Activated CD4-positive, alpha-beta T cell treated with anti-CD3 and anti-CD28 coated beads, Interleukin-2, amount 50 U/mL, for 1 hour (primary cell): Measurements from ENCODE around the gene TSHZ2.
A peak's percentile ranks its signal among the peaks of the same experiment; 100 is the strongest.

ENCODE experiments used
- DNase-seq: peaks from one replicate; pipeline ENCODE4 v3.0.0-alpha.2; 2020

The TSHZ2 gene

DNA sequence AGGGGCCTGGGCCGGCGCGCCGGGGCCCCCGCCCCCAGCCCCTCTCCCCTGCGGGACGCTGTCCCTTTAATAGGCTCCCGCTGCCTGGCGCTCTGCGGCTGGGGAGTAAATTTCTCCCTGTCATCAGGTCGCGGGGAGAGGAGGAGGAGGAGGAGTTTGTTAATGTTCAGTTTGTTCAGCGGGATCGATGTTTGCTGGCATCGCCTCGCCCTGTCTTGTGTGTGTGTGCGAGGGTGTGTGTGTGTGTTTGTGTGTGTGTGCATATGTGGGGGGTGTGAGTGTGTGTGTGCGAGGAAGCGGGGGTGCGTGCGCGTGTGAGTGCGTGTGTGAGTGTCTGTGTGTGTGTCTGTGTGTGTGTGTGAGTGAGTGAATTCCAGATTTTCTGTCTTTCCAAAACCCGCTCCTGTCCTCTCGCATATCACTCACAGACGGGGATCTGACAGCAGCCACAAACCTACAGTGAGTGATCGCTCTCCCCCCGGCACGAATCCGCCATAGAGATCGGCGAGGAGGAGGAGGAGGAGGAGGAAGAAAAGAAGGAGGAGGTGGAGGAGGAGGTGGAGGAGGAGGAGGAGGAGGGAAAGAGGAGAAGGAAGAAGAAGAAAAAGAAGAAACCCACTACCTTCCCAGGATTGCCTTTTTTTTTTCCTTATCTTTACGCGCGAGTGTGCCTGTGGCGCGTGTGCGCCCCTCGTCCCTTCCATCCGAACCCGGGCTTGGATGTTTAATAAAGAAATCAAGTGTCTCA lies at the start of gene TSHZ2:
Gene TSHZ2, plus strand, starts transcription at position 169 of the 748 bp plus-strand sequence. CDS start 936 bp downstream, outside the sequence.
- DNase-seq = peak; percentile 59

DNA sequence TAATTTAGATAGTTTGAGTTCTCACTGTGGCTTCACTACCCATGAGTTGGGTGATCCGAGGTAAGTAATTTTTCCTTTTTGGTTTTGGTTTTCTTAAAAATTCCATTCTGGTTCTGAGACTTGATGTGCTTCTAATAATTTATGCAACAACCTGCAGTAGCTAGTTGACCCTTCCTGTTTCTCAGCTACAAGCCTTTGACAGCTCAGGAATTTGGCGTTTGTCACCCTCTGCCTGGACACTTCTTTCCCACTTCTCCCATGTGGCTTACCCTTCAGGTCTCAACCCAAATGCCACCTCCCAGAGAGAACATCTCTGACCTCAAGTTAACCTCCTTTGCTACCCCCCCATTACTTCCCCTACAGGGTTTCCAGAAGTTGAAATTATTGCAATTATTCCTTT lies 49.7 kb upstream of the TSHZ2 start:
- DNase-seq = no peak

DNA sequence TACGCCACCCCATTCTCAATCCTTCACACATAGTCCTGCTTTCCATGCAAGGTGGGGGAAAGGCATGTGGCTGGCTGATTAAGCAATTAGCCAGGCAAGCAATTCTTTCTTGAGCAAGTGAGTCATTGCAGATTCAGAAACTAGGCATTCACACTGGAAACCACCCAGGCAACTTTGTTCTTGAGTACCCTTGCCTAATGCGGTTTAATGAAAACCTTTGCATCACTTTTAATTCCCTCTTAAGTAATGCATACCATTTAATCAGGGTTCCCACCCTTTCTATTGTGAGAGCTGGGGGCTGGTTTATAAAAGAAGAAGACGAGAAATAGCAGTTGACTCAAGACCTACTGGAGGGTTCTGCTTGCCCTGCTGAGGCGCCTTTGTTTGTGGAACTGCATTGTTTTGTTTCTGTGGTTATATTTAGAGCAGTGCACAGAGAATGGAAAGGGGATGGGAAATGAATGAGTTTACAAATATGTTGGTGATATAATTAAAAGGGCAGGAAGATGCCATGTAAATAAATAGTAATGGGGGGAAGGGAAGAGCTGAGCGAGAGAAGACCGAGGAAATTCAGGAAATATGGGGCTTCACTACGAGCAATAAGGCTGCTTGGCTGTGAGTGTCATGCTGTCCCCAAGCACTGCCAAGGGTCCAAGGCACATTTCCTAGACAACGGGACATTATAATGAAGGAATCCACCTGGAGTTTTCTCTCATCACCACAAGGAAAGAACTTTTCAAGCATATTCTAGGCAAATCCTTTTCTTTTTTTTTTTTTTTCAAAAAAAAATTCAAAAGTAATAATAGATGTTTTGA lies 48.8 kb upstream of the TSHZ2 start:
- no peak for DNase-seq

DNA sequence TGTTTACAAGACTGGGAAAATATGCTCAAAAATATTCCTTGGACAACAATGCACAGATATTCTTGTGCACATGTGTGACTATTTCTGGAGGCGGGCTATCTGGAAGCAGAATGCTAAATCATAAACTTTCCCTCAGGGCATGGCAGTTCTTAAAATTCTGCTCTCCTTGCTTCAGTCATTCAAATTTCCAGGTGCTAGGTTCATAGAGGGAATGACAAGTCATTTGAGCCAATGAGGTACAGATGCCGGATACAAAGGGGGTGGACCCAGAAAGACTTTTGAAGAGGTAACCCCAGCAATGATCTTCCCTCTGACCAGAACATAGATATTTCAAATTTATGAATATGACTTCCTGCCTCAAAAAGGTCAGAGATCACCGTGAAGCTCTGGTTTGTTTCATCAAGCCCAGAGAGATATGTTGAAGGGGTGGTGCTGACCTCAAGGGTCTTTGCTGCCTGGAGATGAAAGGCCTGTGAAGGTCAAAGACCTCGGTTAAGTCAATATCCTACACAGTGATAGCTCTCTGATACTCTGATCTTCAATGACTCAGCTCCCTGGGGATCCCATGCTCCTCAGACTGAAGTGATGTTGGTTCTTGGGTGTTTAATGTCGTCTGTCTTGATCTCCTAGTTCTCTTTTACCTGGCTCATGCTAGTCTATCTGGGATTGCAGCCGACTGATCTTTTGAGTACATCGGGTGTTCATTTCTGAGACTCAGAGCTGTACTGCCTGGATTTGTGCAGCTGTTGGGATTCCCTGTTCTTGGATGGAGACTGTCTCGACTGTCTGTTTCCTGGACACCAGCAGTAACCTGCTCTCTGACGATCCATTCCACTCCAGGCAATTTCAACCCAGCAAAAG lies 47.5 kb upstream of the TSHZ2 start:
- DNase-seq = no peak

GRCh38 chr20:52926505-52926904 lies 45.7 kb upstream of the TSHZ2 start:
- DNase-seq = no peak

GRCh38 chr20:52933867-52934266 lies 38.3 kb upstream of the TSHZ2 start:
- no peak for DNase-seq

- no peak for DNase-seq
These were observed 35.5 kb upstream of the TSHZ2 start for GRCh38 chr20:52936351-52937340.

DNA sequence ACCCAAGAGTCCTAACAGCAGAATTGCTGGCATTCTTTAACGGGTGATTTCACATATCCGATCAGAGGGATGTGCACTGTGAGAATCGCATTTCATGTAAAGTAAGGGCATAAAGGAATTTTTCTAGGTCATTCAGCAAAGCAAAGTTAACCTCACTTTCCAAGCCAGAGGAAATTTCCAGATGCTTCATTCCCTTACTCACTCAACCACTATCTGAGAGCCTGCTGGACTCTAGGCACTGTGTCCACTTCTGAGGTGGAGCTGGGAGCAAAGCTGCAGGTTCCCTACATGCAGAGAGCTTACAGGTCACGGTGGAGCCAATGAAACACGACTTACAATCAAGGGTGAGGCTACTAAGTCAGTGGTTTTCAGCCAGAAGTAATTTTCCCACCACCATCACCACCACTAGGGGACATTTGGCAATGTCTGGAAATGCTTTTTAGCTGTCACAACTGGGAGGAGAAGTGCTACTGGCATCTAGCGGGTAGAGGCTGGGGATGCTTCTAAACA lies 34.5 kb upstream of the TSHZ2 start:
- DNase-seq = no peak

GRCh38 chr20:52939141-52939540 lies 33.0 kb upstream of the TSHZ2 start:
- DNase-seq = no peak

- DNase-seq = no peak
These were observed 30.4 kb upstream of the TSHZ2 start for GRCh38 chr20:52941808-52942207.

DNA sequence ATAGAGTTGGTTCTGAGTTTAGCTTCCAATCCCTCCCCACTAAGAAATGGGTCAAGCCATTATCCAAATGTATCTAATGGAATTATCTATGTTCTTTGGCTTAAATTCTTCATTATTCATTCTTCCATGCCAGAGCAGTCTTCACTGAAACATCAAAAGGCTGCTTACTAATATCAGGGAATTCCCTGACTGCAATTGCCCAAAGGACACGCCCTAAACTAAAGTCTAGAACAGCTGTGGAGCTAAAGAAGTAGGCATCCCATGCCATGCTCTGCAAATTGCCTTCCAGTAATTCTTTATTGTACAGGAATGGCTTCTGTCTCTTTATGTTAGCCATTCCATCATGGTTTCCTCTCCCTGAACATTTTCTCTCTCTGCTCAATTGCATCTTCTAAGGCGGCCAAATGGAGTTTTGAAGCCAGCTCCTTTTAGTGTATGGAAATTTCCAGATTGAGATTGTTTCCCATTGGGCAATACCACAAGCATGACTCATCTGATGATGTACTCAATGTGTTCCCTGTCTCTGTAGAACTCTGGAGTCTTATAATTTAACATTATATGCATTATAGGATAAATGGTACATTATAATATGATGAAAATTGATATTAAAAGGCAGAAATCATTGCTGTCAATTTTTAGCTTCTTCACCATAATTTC lies 28.8 kb upstream of the TSHZ2 start:
- DNase-seq = no peak

DNA sequence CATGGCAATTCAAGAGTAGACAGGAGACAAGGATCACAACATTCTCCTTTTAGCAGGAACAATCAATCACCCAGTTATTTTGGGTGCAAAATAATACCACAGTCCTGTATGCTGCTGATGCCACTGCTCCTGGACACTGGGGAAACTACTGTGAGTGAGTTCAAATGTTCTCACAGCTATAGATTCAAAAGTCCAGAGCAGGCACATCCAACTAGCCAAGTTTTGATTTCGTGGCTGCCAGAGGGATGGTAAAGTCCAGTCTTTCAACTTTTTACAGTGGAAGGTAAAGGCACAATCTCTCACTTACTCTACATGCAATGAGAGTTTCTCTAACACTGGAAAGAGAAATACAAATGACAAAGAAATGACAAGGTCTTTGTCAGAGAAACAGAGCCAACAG lies 26.9 kb upstream of the TSHZ2 start:
- DNase-seq = no peak

GRCh38 chr20:52945862-52946522 lies 26.2 kb upstream of the TSHZ2 start:
- DNase-seq = no peak

- no peak for DNase-seq
These were observed 23.7 kb upstream of the TSHZ2 start for GRCh38 chr20:52948491-52948890.

DNA sequence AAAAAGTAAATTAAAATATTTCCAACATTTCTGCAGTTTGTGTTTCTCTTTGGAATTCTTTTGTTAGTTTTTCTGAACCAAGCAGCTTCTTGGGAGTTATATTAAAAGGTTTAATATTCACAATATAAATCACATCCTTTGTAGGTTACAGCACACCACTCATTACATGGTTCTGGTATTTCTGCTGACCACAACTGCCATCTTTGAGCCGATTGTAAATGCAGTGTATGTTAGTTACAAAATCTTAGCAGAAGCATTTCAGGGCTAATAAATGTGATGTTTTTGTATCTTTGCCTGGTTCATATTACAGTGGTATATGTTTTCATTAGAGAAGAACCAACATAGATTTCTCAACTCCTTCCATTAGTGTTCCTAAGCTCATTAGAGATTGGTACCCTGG lies 19.1 kb upstream of the TSHZ2 start:
- no peak for DNase-seq

- DNase-seq = no peak
These were observed 17.3 kb upstream of the TSHZ2 start for GRCh38 chr20:52954849-52955248.

GRCh38 chr20:52958211-52958610 lies 13.9 kb upstream of the TSHZ2 start:
- DNase-seq = no peak

DNA sequence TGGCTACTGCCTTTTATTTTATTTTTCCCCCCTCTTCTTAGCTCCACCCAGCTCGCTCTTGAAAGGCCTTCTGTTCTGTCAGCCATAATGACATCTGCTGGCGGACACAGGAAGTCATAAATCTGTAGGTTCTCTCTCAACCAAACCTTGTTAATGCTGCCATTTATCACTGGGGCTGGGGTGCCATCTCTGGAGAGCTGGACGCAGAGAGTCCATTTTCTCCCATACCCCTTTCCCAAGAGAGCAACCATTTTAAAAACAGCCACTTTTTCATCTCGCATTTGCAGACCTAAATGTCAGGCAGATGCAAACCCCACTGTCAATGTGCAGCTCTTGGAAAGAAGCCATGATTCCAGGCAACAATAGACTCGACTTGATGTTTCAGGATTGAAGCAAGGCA lies 13.0 kb upstream of the TSHZ2 start:
- no peak for DNase-seq

DNA sequence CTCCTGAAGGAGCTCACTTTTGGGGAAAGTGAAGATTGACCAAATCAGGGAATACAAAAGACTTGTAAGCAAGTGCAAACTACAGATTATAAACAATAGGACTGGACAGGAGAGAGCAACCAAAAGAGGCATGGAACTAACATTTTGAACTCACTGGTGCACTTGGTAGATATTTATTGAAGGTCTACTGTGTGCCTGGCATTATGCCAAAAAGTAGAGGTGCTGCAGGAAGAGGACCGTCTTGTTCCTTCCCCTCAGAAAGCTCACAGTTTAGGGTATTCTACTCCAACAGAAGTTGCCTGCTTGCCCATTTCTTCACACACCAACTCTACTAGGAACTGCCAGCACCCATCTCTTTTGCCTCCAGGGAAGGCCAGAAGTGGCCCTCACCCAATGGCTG lies 10.0 kb upstream of the TSHZ2 start:
- no peak for DNase-seq

DNA sequence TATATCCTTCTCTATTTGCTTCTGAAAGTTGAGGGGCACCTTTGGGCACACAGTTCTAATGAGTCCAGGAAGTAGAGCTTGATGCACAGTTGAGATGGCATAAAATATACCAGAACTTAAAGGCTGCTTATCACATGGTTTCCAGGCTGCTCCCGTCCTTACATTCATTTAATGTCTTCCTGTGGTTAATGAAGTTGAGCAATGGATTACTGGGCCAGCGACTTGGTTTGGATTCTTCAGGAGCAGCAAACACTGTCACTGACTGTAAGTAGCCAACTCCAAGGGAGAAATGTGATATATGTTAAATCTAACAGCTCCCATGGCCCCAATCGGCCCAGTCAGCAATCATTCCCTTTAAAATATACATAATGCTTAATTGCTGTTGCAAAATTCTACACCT lies 9.0 kb upstream of the TSHZ2 start:
- no peak for DNase-seq

GRCh38 chr20:52964131-52964530 lies 8.0 kb upstream of the TSHZ2 start:
- no peak for DNase-seq
